IPS-20b (cell line): ENCODE measurements around the gene ANO9.

ENCODE experiments used
- H3K27ac ChIP-seq: one replicate; pipeline ENCODE4 v1.5.1; 2013; ENCODE audit warnings: low read length
- H3K27me3 ChIP-seq: 2 replicates; pipeline ENCODE4 v1.6.1; 2013; ENCODE audit warnings: mild to moderate bottlenecking, low read length, inconsistent platforms; ENCODE audit not compliant: insufficient read depth
- H3K36me3 ChIP-seq: 2 replicates; pipeline ENCODE4 v1.6.1; 2013; ENCODE audit warnings: low read depth, mild to moderate bottlenecking, inconsistent platforms, low read length, moderate library complexity; ENCODE audit not compliant: insufficient read depth
- H3K4me1 ChIP-seq: 2 replicates; pipeline ENCODE4 v1.6.1; 2013; ENCODE audit warnings: mild to moderate bottlenecking, control low read depth, inconsistent platforms, low read length, moderate library complexity; ENCODE audit not compliant: insufficient read depth
- H3K4me3 ChIP-seq: 2 replicates; pipeline ENCODE4 v1.5.1; 2013; ENCODE audit warnings: mild to moderate bottlenecking, low read length, inconsistent platforms
- H3K9ac ChIP-seq: 2 replicates; pipeline ENCODE4 v1.6.1; 2013; ENCODE audit warnings: low read depth, mild to moderate bottlenecking, inconsistent platforms, low read length, moderate library complexity
- H3K9me3 ChIP-seq: 2 replicates; pipeline ENCODE4 v1.6.1; 2013; ENCODE audit warnings: mild to moderate bottlenecking, low read depth, low read length, inconsistent platforms; ENCODE audit not compliant: insufficient read depth

The ANO9 gene

DNA sequence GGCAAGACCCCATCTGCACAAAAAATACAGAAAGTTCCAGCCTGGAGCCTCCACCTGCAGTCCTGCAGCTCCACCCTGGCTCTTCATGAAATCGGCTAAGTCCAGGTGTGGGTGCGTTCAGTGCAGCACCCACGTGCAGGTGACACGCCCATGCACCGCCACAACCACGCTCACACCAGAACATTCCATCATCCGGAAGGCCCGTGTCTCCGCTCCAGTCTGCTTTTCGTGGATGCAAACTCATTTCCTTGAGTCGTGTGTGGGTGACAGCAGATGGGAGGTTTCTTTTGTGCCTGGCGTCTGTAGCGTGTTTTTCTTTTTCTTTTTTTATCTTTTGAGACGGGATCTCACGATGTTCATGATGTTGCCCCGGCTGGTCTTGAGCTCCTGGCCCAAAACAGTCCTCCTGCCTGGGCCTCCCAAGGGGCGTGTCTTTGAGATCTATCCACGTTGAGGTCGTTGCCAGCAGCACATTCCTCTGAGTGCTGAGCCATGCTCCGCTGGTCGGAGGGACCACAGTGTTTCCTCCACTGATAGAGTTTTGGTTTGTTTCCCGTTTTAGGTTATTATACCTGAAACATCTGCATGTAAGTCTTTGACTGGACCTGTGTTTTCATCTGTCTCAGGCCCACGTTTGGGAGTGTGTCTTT is 15.4 kb upstream of the ANO9 start:
- H3K27me3 ChIP-seq: no peaks in the 10 kb centered on the region
- no peaks in the 10 kb centered on the region for H3K9me3 ChIP-seq
- no peak overlapping the region for H3K27ac ChIP-seq
- H3K36me3 ChIP-seq: peaks cover 46% of the 10 kb centered on the region
- no peak overlapping the region for H3K4me3 ChIP-seq
- H3K9ac ChIP-seq: peak overlapping the region; percentile 11; the same call in 1 of the 2 replicates
- H3K4me1 ChIP-seq: peaks cover 10% of the 10 kb centered on the region

DNA sequence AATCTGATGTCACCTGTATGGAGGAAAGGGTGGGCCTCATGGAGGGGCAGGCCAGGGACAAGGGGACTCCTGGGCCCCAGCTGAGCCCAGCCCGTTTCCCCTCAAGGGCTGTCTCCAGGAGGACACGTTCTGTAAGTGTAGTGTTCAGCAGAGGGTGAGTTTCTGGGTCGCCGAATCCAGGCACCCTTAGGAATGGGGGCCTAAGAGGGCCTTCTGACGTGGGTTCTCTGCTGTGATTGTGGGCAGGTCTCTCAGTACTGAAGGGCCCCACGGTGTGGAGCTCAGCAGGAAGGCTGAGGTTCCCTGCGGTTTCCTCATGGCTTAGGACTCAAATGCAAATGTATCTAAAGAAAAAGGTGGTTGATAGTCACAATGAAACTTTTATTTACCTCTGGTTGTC is 14.7 kb upstream of the ANO9 start:
- no peak overlapping the region for H3K9ac ChIP-seq
- H3K4me3 ChIP-seq: no peak overlapping the region
- H3K27ac ChIP-seq: no peak overlapping the region
- no peaks in the 10 kb centered on the region for H3K27me3 ChIP-seq
- peaks cover 43% of the 10 kb centered on the region for H3K36me3 ChIP-seq
- H3K9me3 ChIP-seq: no peaks in the 10 kb centered on the region
- peaks cover 10% of the 10 kb centered on the region for H3K4me1 ChIP-seq

DNA sequence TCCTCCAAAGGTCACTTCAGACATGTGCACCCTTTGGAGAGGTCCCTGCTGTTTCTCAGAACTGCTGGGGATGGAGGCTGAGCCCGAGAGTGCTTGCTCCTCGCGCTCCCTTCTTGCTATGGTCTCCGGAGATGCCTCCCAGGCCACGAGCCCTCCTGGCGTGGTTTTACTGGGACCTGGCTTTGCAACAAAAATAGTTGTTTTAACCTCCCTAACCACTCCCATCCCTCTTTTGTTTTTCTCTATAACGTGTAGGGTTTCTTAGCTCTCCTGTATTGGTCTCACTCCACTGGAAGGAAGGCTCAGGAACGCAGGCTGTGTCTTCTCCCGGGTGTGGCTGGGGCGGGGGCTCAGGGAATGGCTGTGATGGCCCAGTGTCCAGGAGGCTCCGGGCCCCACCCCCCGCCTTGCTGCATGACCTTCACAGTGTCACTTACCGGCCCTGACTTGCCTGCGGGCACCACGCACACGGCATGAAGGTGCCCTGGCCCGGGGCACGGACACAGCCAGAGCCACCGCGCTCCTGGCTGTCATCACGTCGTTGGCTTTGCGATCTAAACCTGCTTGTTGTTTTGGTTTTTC is 13.8 kb upstream of the ANO9 start:
- no peak overlapping the region for H3K4me3 ChIP-seq
- no peaks in the 10 kb centered on the region for H3K27me3 ChIP-seq
- H3K36me3 ChIP-seq: peaks cover 37% of the 10 kb centered on the region
- H3K4me1 ChIP-seq: peaks cover 13% of the 10 kb centered on the region
- no peak overlapping the region for H3K9ac ChIP-seq
- no peaks in the 10 kb centered on the region for H3K9me3 ChIP-seq
- no peak overlapping the region for H3K27ac ChIP-seq

DNA sequence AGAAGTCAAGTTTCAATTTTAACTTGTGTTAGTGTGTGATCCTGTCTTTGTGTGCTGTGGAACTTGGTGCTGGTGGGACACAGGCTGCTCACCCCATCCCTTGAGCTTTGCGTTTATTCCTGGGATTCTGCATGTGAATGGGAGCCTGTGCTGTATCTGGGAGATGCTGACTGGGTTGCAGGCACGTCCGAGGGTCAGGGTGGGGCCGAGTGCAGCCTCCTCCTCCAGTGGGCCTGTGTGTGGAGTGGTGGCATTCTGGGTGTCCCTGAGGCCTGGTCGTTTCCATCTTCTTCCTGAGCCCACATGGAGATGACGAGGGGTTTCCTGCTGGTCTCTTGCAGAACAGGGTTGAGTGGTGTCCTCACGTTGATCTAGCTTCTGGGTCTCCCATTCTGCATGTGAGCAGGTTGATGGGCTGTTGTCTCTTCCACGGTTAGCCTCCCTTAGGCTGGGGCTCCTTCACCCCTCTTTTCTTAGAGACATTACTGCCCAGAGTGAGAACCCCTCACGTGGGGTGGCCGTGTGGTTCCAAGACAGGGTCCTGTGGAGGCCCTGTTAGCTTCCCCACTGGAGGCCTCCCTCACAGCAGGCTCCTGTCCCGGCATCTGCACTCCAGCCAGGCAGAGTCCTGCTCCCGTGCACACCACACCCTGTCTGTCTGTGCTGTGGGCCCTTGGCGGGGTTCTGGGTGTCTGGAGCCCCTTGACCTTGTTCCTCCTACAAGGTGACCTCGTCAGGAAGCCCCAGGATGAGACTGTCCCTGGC is 13.2 kb upstream of the ANO9 start:
- H3K36me3 ChIP-seq: peaks cover 30% of the 10 kb centered on the region
- H3K4me3 ChIP-seq: no peak overlapping the region
- H3K9me3 ChIP-seq: no peaks in the 10 kb centered on the region
- peaks cover 13% of the 10 kb centered on the region for H3K4me1 ChIP-seq
- no peaks in the 10 kb centered on the region for H3K27me3 ChIP-seq
- H3K27ac ChIP-seq: no peak overlapping the region
- no peak overlapping the region for H3K9ac ChIP-seq

DNA sequence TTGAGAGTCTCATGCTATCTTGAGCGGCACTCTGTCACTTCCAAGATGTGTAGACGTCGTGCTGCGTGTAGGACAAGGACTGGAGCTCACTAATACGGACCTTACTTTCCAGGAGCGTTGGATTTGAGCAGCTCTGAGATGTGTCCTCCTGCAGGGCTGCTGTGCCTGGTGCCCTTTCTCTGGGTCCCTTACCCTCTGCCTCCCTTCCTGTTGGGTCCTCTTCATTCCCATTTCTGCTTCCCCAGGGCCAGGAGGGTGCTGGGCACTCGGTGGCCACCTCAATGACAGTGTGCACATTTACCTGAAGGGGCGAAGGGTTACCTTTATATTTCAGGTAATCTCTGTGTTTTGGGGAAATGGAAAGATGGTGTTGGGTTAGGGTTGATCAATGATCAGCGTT is 12.2 kb upstream of the ANO9 start:
- peaks cover 13% of the 10 kb centered on the region for H3K4me1 ChIP-seq
- no peaks in the 10 kb centered on the region for H3K9me3 ChIP-seq
- H3K9ac ChIP-seq: no peak overlapping the region
- H3K4me3 ChIP-seq: no peak overlapping the region
- peaks cover 22% of the 10 kb centered on the region for H3K36me3 ChIP-seq
- H3K27me3 ChIP-seq: no peaks in the 10 kb centered on the region
- H3K27ac ChIP-seq: no peak overlapping the region

DNA sequence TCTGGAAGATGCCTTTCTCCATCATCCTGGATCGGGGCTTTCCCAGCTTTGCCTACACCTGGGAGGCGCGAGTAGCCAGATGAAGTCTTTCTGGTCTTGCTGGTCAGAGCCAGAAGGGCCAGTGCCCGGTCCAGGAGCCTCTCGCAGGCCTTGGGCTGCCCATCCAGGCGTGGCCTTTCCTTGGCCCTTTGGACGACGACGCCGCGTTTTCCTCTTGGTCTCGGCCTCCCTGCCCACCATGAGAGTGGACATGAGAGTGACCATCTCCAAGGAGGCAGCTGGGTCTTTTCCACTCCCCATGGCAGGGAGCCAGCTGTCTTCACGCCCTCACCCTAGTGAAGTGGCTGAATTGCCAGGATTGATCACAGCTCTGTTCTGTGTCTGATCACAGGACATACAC is 11.8 kb upstream of the ANO9 start:
- Histone ChIP-seq H3K27ac (no peak overlapping the region), H3K4me1 (peaks cover 13% of the 10 kb centered on the region), H3K9me3 (no peaks in the 10 kb centered on the region), H3K27me3 (no peaks in the 10 kb centered on the region), H3K36me3 (peaks cover 22% of the 10 kb centered on the region), H3K4me3 (no peak overlapping the region), H3K9ac (no peak overlapping the region)

DNA sequence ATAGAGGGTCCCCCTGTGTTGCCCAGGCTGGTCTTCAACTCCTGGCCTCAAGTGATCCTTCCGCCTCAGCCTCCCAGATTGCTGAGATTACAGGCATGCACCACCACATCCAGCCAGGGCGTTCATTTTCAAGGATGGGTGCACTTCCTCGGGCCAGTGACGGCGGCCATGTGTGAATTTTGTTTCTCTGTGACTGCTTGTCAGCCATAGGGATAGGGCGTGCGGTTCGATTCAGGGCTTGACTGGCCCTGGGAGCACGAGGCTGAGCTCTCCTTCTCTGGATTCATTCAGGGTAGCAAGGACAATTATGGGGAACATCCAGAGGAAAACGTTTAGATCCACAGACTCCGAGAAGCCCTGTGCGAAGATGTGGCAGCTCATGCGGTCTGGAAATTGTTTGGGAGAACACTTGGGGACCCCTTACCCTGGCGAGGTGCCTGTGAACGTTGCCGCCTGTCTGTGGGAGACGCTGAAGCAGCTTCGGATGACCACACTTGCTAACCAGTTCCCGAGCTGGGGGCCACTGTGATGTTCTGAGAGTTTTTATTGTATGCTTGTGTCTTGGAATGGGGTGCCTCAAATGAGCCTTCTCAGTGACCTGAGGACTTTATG is 11.2 kb upstream of the ANO9 start:
- Histone ChIP-seq H3K36me3 (peaks cover 22% of the 10 kb centered on the region), H3K9ac (no peak overlapping the region), H3K27ac (no peak overlapping the region)

DNA sequence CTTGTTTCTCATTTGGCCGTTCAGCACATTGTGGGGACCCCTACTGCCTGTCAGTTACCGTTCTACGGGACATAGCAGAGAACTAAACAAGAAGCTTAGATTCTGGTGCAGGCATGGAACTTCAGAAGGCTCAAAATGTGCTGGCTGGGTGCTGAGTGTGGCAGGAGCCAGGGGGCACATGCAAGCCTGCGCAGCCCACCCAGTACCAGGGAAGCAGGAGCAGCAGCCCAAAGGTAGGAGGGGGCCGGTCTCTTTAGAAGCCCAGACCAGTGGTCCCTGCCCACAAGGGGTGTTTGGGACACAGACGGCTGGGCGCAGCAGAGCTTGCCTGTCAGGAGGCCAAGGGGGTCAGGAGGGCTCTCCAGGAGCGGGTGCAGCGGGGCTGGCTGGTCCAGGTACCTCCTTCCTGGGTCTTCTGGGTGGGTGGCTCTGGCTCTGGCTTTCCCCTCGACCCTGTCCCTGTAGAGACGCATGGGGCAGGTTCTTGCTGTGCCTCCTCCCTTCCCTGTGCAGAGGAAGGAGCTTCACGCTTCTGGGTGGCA is 10.5 kb upstream of the ANO9 start:
- H3K9me3 ChIP-seq: no peaks in the 10 kb centered on the region
- peaks cover 8% of the 10 kb centered on the region; the same call in 1 of the 2 replicates for H3K4me1 ChIP-seq
- peaks cover 22% of the 10 kb centered on the region for H3K36me3 ChIP-seq
- H3K4me3 ChIP-seq: no peak overlapping the region
- no peak overlapping the region for H3K9ac ChIP-seq
- no peak overlapping the region for H3K27ac ChIP-seq
- no peaks in the 10 kb centered on the region for H3K27me3 ChIP-seq

More for the DNA sequence above, 11.2 kb upstream of the ANO9 start:
- Histone ChIP-seq H3K27me3 (no peaks in the 10 kb centered on the region), H3K9me3 (no peaks in the 10 kb centered on the region), H3K4me3 (no peak overlapping the region), H3K4me1 (peaks cover 13% of the 10 kb centered on the region)

DNA sequence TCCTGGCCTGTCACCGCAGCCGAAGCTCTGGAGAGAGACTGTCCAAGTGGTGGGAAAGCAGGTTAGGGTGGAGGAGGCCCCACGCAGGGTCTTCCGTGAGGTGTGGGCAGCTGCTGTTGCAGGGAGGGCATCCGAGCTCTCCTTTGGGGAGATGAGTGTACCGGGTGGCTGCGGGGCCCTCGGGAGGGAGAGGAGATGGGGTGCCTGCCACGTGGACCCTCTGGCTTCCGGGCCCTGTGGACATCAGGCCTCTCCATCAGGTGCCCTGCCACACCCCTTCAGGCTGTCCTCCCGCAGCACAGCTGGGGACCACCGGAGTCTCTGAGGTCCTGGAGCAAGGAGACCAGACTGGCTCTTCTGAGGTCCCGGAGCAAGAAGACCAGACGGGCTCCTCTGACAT is 9.9 kb upstream of the ANO9 start:
- Histone ChIP-seq H3K9ac (no peak overlapping the region), H3K27me3 (no peaks in the 10 kb centered on the region), H3K4me1 (peaks cover 7% of the 10 kb centered on the region; the same call in 1 of the 2 replicates), H3K36me3 (peaks cover 22% of the 10 kb centered on the region), H3K9me3 (no peaks in the 10 kb centered on the region), H3K27ac (no peak overlapping the region), H3K4me3 (peak overlapping the region; percentile 78)

DNA sequence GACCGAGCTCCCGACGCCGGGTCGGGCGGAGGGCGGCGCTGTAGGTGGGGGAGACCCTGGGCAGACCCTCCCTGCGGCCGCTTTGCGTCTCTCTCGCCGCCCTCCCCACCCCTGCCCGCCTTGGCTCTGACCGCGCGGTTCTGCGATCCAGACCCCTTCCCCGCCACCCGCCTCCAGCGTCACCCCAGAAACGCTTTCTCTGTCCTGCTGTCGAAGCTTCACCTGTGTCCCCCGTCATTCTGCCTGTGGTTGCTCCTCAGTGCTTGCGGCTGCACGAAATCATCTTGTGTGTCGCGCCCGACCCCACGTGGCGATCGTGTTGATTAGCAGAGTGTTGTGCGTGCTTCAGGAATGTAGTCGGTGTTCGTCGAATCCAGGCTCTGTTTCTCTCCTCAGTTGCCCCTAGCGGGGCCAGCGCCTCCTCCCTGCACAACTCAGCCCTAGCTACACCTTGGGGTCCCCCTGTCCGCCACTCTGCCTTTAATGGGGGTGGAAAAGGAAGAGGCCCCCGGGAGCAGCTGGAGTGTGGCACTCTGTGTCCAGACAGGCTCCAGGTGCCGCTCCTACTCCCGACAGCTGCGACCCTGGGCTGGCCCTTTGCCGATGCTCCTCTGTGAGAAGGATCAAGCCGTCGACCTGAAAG is 9.1 kb upstream of the ANO9 start:
- Histone ChIP-seq H3K27ac (no peak overlapping the region), H3K4me3 (peak overlapping the region; percentile 78), H3K36me3 (peaks cover 22% of the 10 kb centered on the region), H3K27me3 (no peaks in the 10 kb centered on the region), H3K9me3 (no peaks in the 10 kb centered on the region), H3K4me1 (0 out of 2 replicates have a peak, but pooled peaks cover 3% of the 10 kb centered on the region), H3K9ac (peak overlapping the region; percentile 66)
